ENCODE results near the gene MCOLN1.

The MCOLN1 gene
- total RNA-seq, result 13.2 to 58.1 (median 31.0) reads per million in 17 experiments

- DNase-seq, result peak; percentile 99 to 100 (median 100)
These were observed at the start of gene MCOLN1 for GRCh38 chr19:7522072-7522922. Gene MCOLN1 (plus strand): TSS chr19:7522624. CDS start chr19:7522751, 127 bp downstream.

DNA sequence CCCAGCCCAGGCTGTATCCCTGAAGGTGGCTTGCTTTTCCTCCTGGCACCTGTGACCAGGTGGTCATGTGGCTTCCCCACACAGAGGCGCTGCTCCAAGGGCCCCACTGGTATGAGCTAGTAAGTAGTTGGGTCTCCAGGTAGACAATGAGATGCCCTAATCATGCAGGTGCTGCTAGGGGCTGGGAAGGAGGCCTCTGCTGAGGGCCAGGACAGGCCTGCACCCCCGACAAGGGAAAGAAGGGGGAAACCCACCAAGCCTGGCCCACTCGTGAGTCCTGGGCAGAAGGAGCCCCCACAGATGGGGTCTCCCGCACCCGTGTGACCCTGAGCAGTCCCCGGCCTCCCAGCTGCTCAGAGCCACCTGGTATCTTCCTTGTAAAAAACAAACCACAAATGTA, 46.8 kb upstream of the MCOLN1 start:
- no peak for DNase-seq

DNA sequence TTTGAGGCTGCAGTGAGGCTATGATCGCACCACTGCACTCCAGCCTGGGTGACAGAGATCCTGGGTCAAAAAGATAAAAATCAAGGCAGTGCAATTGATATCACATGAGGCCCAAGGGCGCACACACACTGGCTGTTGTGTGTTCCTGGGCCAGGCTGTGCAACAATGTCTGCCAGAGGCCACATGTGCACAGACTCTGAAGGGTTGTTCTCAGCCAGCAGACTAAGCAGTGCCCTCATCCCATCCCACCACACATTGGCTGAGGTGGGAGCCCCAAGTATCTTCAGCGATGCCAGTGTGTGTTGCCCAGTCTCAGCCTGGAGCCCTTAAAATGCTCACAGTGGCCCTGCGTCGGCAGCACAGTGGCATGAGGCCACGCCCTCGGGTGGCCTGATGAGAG, 46.2 kb upstream of the MCOLN1 start:
- no peak for DNase-seq

DNA sequence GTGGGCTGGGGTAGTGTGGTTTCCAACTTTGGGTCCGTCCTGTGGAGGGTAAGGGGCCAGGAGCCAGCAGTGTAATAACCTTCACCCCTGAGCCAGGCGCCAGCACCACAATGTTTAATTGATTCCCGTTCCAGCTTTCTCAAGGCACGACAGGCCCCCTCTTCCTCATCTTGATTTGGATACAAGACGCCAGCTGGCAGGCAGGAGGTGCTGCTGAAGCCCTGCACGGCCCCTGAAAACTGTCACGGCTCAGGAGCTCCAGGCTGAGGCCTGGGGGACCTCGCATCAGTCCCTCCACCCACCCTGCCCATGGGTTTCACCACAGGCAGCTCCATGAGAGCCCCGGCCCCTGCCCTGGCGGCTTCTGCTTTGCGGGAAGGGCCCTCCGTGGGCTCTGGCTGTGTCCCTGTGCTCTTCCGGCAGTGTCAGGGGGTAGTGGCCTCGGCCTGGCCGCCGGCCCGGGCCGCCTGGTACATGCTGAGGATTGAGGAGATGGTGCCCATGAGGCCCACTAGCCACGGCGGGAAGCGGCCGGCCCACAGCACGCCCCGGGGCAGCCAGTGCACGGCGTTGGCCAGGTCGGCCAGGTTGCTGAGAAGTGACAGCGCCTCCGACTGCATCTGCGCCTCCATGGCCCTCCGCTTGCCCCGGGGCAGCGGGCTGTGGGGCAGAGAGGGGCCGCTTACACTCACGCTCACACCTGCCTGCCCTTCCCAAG, 45.5 kb upstream of the MCOLN1 start:
- no peak for DNase-seq

- DNase-seq, result no peak
These were observed 44.7 kb upstream of the MCOLN1 start for GRCh38 chr19:7477758-7478157.

DNA sequence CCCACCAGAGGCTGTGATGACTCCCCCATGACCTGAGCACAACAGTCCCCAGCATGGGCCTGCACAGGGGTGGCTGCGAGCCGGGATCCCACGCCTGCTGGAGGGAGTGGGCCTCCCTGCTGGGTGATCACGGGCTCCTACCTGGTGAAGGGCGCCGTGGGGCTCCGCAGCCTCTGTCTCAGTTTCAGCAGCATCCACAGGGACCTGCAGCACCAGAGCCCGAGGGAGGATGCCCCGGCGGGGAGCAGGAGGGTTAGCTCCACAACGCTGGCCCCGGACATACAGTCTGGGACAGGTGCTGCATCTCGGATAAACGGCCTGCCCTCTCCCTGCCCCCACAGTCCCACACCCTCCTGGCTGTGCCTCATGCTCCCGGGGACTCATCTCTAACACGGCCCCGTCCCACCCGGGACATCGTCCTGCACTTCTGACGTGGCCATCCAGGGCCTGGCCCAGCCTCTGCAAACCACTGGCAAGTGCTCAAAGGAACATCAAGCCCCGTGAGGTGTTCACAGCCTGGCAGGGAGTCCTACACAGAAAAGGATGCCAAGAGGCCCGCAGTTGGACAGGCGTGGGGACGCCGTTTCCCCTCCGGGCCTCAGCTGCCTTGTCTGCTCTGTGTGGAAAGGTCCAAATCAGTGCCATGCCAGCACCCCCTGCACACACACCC, 44.1 kb upstream of the MCOLN1 start:
- DNase-seq, result no peak

GRCh38 chr19:7478843-7479227, 43.6 kb upstream of the MCOLN1 start:
- DNase-seq, result no peak

DNA sequence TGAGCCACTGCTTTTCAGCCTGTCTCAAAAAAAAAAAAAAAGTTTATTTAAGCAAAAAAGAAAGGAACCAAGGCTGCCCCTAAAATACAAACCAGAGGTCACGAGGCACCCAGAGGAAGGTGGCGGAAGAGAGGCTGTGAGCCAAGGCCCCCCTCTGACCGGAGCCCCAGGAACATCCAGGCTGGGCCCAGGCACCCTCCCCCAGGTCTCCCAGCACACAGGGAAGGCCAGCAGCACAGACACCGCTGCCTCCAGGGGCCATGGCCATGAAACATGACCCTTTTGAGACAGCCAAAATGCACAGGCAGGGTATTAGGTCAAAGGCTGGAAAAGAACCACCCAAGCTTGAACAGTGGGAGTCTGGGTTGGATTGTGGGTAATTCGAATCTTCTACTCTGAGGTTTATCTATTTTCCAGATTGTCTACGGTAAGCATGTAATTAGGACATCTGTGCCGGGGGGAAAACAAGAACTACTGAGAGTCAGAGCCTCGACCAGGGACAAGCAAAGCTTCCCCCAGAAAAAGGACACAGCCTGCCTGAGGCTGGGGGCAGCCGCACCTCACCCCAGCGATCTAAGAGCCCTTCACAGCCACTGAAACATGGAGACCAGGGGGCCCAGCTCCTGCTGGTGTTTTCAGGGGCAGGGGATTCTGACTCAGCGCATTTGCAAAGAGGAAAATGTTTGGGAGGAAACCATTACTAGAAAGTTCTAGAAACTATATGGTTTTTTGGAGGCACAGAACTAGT, 42.0 kb upstream of the MCOLN1 start:
- peak; percentile 24 to 64 (median 58) for DNase-seq

DNA sequence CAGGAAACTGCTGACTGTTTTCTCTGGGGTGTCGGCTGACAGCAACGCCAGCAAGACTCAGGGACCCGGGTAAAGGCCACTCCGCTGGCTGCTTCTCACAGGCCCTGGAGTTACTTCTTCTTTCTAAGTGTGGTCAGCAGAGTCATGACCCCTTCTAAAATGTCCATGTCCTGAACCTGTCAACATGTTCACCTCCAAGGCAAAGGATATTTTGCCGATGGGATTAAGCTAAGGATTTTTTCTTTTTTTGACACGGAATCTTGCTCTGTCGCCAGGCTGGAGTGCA, 41.5 kb upstream of the MCOLN1 start:
- DNase-seq, result peak; percentile 83 to 93 (median 90)

DNA sequence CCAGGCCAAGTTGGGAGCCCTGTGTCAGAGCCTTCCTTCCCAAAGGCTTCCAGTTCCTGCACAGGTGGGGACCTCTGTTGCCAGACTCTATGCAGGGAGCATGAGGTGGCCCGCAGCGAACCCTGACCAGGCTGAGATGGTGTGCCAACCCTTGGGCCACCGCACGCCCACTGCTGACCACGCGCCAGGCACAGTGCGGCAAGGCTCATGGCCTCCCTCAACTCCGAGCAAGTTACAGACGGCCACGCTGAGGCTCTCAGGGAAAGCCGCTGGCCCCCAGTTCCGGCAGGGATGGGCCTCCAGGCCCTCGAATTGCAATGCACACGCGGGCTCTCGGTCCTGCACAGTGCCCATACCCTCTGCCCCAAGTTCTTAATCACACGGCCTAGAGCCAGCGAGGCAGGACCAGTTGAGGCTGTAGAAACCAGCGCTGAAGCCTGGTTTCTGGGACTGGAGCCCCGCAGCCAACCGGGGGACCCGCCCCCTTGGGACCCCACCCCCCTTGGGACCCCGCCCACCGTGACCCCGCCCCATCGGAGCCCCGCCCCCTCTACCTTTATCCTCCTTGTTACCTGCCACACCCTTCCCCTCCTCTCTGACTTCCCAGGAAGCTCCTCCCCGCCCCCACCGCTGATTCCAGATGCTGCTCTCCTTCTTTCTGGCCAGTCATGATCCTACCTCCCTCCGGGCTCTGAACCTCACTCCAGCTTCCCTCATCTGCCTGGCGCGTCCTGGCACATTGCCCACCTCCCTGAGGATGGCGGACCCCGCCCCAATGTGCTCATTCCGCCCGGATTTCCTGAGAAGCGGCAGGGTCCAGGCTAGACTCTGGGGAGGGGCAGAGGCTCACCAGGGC, 39.6 kb upstream of the MCOLN1 start:
- DNase-seq, result peak; percentile 28 to 35 (median 32)

- DNase-seq, result no peak
These were observed 38.7 kb upstream of the MCOLN1 start for GRCh38 chr19:7483720-7484201.

DNA sequence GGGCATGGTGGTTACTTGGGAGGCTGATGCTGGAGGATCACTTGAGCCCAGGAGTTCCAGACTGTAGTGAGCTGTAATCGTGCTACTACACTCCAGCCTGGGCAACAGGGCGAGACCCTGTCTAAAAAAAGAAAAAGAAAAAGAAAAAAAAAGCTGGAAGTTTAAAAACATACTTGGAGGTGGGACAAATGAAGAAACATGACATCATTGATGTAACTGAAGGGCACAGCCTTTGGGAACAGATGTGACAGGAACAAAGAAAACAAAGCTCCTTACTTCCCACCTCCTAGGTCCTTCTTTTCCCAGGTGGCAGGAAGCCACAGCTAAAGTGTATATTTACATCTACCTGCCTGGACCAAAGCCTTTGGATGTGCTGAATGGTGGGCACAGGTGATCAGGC, 35.5 kb upstream of the MCOLN1 start:
- no peak for DNase-seq

DNA sequence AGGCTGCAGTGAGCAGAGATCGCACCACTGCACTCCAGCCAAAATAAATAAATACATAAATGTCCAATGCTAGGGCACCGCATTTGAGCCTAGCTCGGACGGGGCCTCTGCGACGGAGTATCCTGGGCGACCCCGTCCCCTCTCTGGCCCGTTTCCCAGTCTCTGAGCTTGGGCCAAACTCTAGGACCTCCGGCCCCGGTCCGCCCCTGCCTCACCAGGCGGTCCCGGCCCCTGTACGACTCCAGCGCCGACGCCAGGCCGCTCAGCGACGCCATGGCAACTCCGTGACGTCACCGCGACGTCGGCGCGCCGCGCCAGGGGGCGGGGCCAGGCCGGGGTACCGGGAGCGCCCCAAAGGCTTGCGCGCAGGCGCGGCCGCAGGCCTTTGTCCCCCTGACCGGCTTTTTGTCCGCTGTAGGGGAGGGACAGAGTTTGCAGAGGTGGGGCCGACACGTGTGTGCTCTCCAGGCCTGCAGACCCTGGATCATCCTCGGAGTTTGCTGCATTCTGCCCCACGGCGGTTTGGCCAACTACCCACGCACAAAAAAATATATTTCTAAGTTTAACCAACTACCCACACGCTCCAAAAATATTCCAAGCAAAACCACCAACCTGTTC, 33.6 kb upstream of the MCOLN1 start, which contains the start of gene PEX11G:
TSS of gene PEX11G (minus strand) at position 300 of the 618 bp plus-strand sequence. CDS start at position 275, 25 bp downstream.
- DNase-seq, result peak; percentile 93 to 97 (median 96)

- no peak for DNase-seq
These were observed 32.8 kb upstream of the MCOLN1 start for GRCh38 chr19:7489609-7490044.

DNA sequence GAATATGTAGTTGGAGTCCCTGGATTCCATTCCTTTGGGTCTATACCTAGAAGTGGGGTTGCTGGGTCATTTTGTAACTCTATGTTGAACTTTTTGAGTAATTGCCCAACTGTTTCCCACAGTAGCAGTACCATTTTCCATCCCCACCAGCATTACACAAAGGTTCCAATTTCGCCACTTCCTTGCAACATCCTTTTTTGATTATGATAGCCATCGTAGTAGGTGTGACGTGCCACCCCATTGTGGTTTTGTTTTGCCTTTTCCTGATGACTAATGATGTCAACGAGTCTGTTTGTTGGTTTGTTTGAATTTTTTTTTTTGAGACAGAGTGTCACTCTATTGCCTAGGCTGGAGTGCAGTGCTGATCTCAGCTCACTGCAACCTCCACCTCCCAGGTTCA, 30.3 kb upstream of the MCOLN1 start:
- peak; percentile 84 to 98 (median 92) for DNase-seq

DNA sequence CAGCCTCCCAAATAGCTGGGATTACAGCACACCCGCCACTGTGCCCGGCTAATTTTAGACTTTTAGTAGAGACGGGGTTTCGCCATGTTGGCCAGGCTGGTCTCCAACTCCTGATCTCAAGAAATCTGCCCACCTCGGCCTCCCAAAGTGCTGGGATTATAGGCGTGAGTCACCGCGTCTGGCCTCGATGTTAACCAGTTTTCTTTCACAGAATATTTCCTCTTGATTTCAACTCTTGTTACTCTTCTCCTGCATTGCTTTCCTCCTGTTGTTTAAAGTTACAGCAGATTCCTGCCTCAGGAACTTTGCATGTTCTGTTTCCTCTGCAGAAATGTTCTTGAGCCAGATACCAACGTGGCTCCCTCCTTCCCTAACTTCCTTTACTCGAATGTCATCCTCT, 29.9 kb upstream of the MCOLN1 start:
- peak in 1 of 4 experiments; percentile 24 for DNase-seq

- DNase-seq, result peak in 3 of 4 experiments; percentile 24 to 45 (median 36)
These were observed 27.9 kb upstream of the MCOLN1 start for GRCh38 chr19:7494416-7495098.

DNA sequence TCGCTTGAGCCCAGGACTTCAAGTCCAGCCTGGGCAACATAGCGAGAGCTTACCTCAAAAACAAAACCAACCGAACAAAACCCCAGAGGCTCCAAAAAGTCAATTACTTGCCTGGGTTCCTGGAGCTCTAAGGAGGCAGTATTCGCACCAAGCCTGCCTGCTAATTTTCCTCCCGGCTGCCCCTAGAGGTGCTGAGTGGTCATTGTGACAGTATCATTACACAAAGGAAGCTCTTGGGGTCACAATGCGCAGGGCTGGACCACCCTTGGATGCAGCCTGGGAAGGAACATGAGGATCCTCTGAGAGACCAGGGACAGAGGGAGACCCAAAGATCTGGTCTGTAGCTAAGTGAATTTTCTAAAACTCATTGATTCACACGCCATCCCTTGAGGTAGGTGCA, 25.1 kb upstream of the MCOLN1 start:
- DNase-seq, result peak; percentile 45 to 62 (median 51)

DNA sequence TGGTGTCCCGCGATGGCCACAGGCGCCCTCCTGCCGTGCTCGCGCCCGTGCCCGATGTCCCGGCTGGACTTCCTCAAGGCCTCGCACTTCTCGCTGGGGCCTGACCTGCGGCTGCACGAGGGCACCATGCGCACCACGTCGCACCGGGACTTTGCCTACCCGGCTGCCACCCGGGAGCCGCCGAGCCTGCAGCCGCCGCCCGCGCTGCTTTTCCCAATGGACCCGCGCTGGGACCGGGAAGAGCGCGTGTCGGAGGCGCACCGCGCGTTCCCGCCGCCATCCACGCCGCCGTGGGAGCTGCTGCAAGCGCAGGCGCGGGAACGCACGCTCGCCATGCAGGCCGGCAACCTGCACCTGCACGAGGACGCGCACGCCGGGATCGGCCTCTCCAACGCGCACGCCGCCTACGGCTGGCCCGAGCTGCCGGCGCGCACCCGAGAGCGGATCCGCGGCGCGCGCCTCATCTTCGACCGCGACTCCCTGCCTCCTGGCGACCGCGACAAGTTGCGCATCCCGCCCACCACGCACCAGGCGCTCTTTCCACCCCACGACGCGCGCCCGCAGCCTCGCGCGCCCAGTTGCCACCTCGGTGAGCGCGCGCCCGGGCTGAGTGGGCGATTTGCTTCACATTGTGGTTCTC, 21.5 kb upstream of the MCOLN1 start:
- peak; percentile 40 to 73 (median 54) for DNase-seq

DNA sequence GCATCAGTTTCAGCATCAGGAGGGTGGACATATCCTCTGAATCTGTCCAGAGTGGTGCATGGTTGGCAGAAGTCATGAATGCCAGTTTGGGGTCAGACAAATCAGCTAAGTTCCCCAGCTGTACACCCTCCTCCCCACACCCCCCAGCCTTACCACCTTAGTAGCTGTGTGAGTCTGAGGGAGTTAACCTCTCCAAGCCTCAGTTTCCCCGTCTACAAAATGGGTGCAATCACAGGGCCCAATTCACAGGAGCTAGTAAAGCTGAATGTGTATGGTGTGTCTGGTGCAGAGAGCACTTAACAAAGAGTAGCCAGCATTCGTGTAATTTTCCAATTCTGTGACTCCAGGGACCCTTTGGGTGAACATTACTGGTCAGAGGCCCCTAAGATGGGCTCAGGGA, 19.9 kb upstream of the MCOLN1 start:
- no peak for DNase-seq
